Measurements from ENCODE around the gene RASSF5.
"Not testable (repeated sequence)": the region's sequence is repeated elsewhere in the genome, so short reads cannot be mapped to it uniquely, and the experiment has no call there.

GRCh38 chr1:206581114-206581497, 73.8 kb downstream of the RASSF5 start:
- TF ChIP-seq CTCF (IDR thresholded peaks at IDR 0.05; ENCODE audit: poor library complexity); EZH2 (IDR thresholded peaks at IDR 0.05; ENCODE audit: borderline replicate concordance): not testable (repeated sequence)

Data from hepatocyte (in vitro differentiated cells).